ENCODE results near the gene RABGGTA.
"Not testable (repeated sequence)": the region's sequence is repeated elsewhere in the genome, so short reads cannot be mapped to it uniquely, and the experiment has no call there.

RABGGTA gene

GRCh38 chr14:24259282-24260025 is 11.9 kb downstream of the RABGGTA start:
- no peak for DNase-seq

- no peak for DNase-seq
Measured at GRCh38 chr14:24258548-24259265, 12.7 kb downstream of the RABGGTA start.

- no peak for DNase-seq
Measured at GRCh38 chr14:24258119-24258518, 13.3 kb downstream of the RABGGTA start.

DNA sequence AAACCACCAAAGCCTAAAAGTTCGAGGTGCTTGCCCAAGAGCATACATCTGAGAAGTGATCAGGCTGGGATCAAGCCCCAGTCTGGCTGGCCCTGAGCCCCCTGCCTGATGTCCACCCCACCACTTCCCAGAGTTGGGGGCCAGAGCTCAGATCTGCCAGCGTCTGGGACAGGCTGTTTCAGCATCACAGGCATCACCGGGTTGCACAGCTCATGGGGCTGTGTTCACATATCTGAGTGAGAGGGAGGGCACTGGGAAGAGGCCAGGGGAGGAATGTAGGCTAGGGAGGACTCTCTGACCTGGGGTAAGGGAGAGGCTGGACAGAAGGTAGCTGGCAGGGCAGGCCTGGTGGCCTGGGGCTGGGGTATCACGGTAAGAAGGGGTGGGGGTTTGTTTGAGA is 14.4 kb downstream of the RABGGTA start:
- DNase-seq: no peak

DNA sequence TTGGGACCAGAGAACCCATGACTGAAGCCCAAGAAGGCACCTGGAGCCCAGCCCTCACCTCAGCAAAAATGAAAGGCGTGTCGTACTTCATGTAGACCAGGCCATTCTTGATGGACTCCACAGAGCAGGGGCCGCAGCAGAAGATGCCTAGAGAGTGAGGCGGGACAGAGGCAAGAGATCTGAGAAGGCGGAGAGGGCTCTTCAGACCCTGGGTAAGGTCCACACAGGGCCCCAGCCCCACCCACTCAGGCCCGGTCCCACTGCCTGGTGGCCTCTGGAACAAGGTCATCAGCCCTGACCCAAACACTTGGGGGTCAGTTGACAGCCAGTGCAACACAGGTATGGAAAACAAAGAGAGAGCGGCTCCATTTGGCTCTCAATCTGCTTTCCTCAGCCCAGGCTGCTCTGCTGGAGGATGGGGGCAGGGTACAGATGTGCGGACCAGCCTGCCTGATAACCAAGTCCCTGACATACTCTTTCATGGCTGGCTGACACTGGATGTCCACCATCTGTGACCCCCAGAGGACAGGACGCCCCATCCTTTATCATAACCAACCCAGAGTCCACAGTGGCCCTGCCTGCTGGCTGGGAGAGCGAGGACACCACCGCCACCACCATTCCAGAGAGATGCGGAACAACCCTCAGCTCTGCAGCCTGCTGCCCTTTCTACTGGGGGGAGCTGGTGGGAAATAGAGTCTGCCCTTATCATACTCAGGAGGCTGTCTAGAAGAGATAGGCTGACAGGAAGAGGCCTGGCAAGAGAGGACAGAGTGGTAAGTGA is 15.3 kb downstream of the RABGGTA start:
- DNase-seq: no peak

- DNase-seq: no peak
Measured at GRCh38 chr14:24255438-24255837, 16.0 kb downstream of the RABGGTA start.

GRCh38 chr14:24254630-24255392 is 16.6 kb downstream of the RABGGTA start:
- DNase-seq: no peak

DNA sequence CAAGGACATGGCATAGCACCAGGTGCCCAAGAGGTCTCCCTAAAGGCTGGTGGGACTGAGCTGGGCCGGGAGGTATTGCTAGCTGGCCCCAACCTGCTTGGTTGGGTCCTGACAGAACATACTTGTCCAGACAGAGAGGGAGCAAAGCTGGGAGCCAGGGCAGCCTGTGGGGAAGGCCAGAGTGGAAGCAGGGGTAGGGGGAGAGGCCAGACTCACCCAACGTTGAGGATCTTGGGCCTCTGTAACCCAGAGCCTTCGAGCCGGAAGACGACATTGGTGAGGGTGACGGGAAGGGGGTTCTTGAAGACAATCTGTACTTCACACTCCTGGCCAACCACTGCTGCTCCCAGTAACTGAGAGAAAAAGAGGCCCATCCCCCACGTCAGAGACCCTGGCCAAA is 17.5 kb downstream of the RABGGTA start:
- no peak for DNase-seq

GRCh38 chr14:24252289-24253124 is 18.9 kb downstream of the RABGGTA start:
- no peak for DNase-seq

DNA sequence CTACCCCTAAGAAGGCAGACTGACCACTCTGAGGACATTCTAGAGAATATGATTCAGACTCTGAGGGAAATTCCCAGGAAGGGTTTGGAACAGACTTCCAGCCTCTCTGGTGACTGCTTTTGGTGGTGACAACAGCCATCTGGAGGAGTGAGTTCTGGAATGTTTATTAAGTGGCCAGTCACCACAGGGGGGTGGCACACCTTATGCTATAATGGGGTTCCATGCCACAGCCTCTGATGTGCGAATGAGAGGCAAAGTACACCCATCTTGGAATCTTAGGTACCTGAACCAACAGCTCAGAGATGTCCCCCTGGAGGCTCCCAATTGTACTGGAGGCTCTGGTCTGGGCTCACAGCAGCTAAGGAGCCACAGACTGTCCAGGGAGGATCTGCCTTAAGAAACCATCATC is 19.5 kb downstream of the RABGGTA start:
- DNase-seq: no peak

GRCh38 chr14:24250354-24250753 is 21.0 kb downstream of the RABGGTA start:
- DNase-seq: no peak

- no peak for DNase-seq
Measured at GRCh38 chr14:24249230-24250021, 22.0 kb downstream of the RABGGTA start.

DNA sequence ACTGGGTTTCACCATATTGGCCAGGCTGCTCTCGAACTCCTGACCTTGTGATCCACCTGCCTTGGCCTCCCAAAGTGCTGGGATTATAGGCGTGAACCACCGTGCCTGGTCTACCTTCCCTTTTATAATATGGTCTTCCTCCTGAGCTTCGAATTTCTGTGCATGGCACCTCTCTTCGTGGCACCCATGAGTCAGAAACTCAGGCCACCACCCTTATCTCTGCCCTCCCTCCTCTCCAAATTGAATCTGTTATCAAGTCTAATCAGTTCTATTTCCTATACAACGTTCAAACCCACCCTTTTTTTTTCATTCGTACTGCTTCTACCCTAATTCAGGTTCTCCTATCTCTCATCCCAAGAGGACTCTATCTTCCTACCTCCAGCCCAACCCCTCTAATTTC is 24.0 kb downstream of the RABGGTA start:
- DNase-seq: no peak

GRCh38 chr14:24246765-24247212 is 24.6 kb downstream of the RABGGTA start:
- DNase-seq: peak; percentile 43

- not testable (repeated sequence) for DNase-seq
Measured at GRCh38 chr14:24245350-24245749, 26.0 kb downstream of the RABGGTA start.

DNA sequence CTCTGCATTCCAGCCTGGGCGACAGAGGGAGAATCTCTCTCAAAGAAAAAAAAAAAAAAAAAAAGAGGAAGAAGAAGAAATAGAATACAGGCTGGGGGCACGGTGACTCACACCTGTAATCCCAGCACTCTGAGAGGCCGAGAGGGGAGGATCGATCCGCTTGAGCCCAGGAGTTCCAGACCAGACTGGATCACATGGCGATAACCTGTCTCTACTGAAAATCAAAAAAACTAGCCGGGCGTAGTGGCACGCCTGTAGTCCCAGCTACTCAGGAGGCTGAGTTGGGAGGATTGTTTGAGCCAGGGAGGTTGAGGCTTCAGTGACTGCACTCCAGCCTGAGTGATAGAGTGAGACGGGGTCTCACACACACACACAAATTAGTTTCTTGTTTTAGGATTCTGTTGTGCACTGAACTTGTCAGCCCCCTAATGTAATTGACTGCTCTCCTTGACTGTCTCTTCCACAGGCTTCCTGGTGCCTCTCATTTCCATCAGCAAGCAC is 28.0 kb downstream of the RABGGTA start:
- DNase-seq: no peak

GRCh38 chr14:24241829-24242443 is 29.5 kb downstream of the RABGGTA start:
- DNase-seq: peak; percentile 93

DNA sequence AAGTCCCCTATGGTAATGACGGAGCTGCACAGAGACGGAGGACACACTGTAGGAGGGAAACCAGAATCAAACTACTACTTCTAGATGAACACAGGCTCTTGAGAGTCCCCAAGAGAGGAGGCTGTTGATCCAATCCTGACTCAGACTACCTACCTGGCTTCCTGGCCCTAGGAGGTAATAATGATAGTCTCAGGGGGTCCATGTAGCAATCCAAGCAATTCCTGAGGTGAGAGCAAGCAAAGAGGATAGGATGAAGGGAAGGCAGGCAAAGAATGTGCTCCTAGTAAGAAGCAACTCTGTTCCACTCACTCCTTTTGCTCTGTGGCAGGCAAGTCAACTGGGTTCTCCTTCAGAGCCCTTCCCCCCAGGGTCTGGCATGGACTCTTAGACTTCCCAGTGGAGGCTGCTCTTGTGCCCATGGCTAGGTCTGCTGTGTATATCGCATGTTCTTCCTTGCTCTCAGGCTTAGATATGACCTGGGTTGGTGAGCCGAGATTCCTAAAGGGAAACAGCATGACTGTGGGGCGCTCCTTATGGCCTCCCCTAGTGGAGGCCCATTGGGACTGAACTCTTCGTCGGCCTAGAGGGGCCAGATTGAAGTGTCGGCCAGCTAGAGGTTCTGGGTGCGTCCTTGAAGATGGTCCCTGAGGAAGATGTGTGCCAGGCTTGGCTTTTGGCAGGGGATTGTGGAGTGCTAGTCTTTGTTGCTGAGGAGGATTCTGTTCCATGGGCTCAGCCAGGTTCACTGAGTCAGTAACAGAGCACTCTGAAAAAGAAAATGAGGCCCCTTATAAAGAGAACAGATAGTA is 31.1 kb downstream of the RABGGTA start:
- DNase-seq: no peak

DNA sequence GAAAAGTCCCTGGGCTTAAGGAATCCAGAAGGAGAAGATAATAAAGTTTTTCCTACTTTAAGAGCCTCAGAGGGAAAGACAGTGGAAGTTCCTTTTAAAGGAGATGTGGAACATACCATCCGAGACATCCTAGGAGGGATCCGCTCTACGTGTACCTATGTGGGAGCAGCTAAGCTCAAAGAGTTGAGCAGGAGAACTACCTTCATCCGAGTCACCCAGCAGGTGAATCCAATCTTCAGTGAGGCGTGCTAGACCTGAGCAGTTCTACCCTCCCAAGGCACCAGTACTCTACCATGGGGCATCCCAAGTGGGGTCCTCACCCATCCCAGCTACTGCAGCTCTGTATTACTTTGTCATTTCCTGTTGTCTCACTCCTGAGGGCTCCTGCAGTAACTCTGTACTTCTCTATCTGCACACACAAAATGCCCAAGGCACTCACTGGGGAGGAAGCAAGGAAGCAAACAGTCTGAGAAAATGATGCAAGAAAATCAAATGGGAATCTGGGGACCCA is 32.8 kb downstream of the RABGGTA start:
- DNase-seq: no peak
